Esophagus (tissue), 2 donors: Measurements from ENCODE around the gene DYSF. TPM values are rescaled to one million over a fixed set of nuclear protein-coding genes. Genes with fewer than 3 reads are reported as not detected.

Experiments
- H3K27ac ChIP-seq, 2 donors: one replicate each; pipeline ENCODE4 v1.5.1; 2013; ENCODE audit warnings: low read depth in 2 of 2, mild to moderate bottlenecking in 2 of 2, inconsistent platforms in 1 of 2, low read length in 1 of 2, moderate library complexity in 1 of 2
- H3K27me3 ChIP-seq, 2 donors: one replicate each; pipeline ENCODE4 v1.6.1; 2013; ENCODE audit warnings: low read length in 2 of 2, control low read depth in 1 of 2, mild to moderate bottlenecking in 1 of 2; ENCODE audit not compliant: insufficient read depth in 2 of 2, control insufficient read depth in 1 of 2
- H3K36me3 ChIP-seq, 2 donors: one replicate each; pipeline ENCODE4 v1.6.1; 2013; ENCODE audit warnings: low read length in 1 of 2; ENCODE audit not compliant: control insufficient read depth in 2 of 2, insufficient read depth in 2 of 2
- H3K4me1 ChIP-seq, 2 donors: one replicate each; pipeline ENCODE4 v1.6.1; 2013; ENCODE audit warnings: low read length in 1 of 2; ENCODE audit not compliant: control insufficient read depth in 2 of 2, insufficient read depth in 2 of 2
- H3K4me3 ChIP-seq, 2 donors: one replicate each; pipeline ENCODE4 v1.5.1; 2013; ENCODE audit warnings: low read length in 2 of 2, mild to moderate bottlenecking in 2 of 2, low read depth in 1 of 2, moderate library complexity in 1 of 2
- H3K9me3 ChIP-seq, 2 donors: one replicate each; pipeline ENCODE4 v1.6.1; 2013; ENCODE audit warnings: mild to moderate bottlenecking in 2 of 2, low read depth in 1 of 2, low read length in 1 of 2, moderate library complexity in 1 of 2; ENCODE audit not compliant: control insufficient read depth in 2 of 2, insufficient read depth in 1 of 2
- WGBS, 2 donors: extraction: QIAGEN DNeasy Blood & Tissue Kit; methylation state at CpG; one replicate each; pipeline ENCODE4 v1.1.7; 2013; 5-methylcytosine and 5-hydroxymethylcytosine counted together
- polyA plus RNA-seq, 2 donors: library from polyadenylated mRNA; stranded (reverse); fragments of 200-250 nt; gene quantifications; one replicate each; pipeline ENCODE4 v1.2.3, GENCODE V29; 2013
- donor health status: healthy with polysubstance abuse.
- donor health status: Bipolar disorder and iron deficiency.

DYSF gene
- polyA plus RNA-seq, 2 donors = 1.8 to 2.6 TPM

- Histone ChIP-seq H3K36me3 (no peaks in the 10 kb centered on the region), H3K4me3 (no peak overlapping the region), H3K27ac (no peak overlapping the region), H3K4me1 (peaks cover 0 to 2% of the 10 kb centered on the region in 2 donors), H3K9me3 (no peaks in the 10 kb centered on the region), H3K27me3 (no peaks in the 10 kb centered on the region)
- 94 to 95% methylated on average over 15 of the region's 15 CpGs for WGBS, 2 donors
Measured at GRCh38 chr2:71611781-71612527, 158.6 kb downstream of the DYSF start.

GRCh38 chr2:71612581-71613402, 159.4 kb downstream of the DYSF start:
- no peak overlapping the region for H3K27ac ChIP-seq
- H3K4me1 ChIP-seq = peaks cover 0 to 2% of the 10 kb centered on the region in 2 donors
- H3K36me3 ChIP-seq = no peaks in the 10 kb centered on the region
- H3K9me3 ChIP-seq = no peaks in the 10 kb centered on the region
- no peak overlapping the region for H3K4me3 ChIP-seq
- H3K27me3 ChIP-seq = no peaks in the 10 kb centered on the region
- 91 to 92% methylated on average over 17 of the region's 17 CpGs for WGBS, 2 donors

GRCh38 chr2:71613403-71613952, 160.1 kb downstream of the DYSF start:
- no peaks in the 10 kb centered on the region for H3K36me3 ChIP-seq
- no peak overlapping the region for H3K27ac ChIP-seq
- 92 to 95% methylated on average over 3 of the region's 3 CpGs for WGBS, 2 donors
- peaks cover 0 to 2% of the 10 kb centered on the region in 2 donors for H3K4me1 ChIP-seq
- no peaks in the 10 kb centered on the region for H3K27me3 ChIP-seq
- H3K9me3 ChIP-seq = no peaks in the 10 kb centered on the region
- no peak overlapping the region for H3K4me3 ChIP-seq

- Histone ChIP-seq H3K36me3 (no peaks in the 10 kb centered on the region), H3K9me3 (no peaks in the 10 kb centered on the region), H3K27me3 (no peaks in the 10 kb centered on the region), H3K4me3 (no peak overlapping the region), H3K27ac (no peak overlapping the region), H3K4me1 (peaks cover 0 to 2% of the 10 kb centered on the region in 2 donors)
- WGBS, 2 donors = 84 to 90% methylated on average over 8 of the region's 8 CpGs
Measured at GRCh38 chr2:71613953-71614925, 160.9 kb downstream of the DYSF start.

GRCh38 chr2:71614976-71615766, 161.8 kb downstream of the DYSF start:
- Histone ChIP-seq H3K27ac (peak overlapping the region; percentile 45 to 56), H3K9me3 (no peaks in the 10 kb centered on the region), H3K4me1 (peaks cover 0 to 2% of the 10 kb centered on the region in 2 donors), H3K36me3 (no peaks in the 10 kb centered on the region), H3K4me3 (no peak overlapping the region), H3K27me3 (no peaks in the 10 kb centered on the region)
- WGBS, 2 donors = 55% methylated on average over 9 of the region's 9 CpGs

- no peaks in the 10 kb centered on the region for H3K36me3 ChIP-seq
- no peaks in the 10 kb centered on the region for H3K27me3 ChIP-seq
- H3K27ac ChIP-seq = peak overlapping the region in 1 of 2 donors; percentile 56
- no peak overlapping the region for H3K4me3 ChIP-seq
- H3K4me1 ChIP-seq = peaks cover 0 to 2% of the 10 kb centered on the region in 2 donors
- WGBS, 2 donors = 80 to 84% methylated on average over 13 of the region's 13 CpGs
- H3K9me3 ChIP-seq = no peaks in the 10 kb centered on the region
Measured at GRCh38 chr2:71615767-71616730, 162.7 kb downstream of the DYSF start.

GRCh38 chr2:71617266-71617665, 163.9 kb downstream of the DYSF start:
- Histone ChIP-seq H3K27me3 (no peaks in the 10 kb centered on the region), H3K27ac (no peak overlapping the region), H3K36me3 (no peaks in the 10 kb centered on the region), H3K4me3 (no peak overlapping the region), H3K9me3 (no peaks in the 10 kb centered on the region), H3K4me1 (peaks cover 0 to 2% of the 10 kb centered on the region in 2 donors)
- 96 to 99% methylated on average over 5 of the region's 5 CpGs for WGBS, 2 donors
